Muscle of leg (tissue), 11 donors: Measurements from ENCODE around the gene ROBO2. TPM values are rescaled to one million over a fixed set of nuclear protein-coding genes. Genes with fewer than 3 reads are reported as not detected.

ENCODE experiments used
- DNase-seq: peaks from one replicate; pipeline ENCODE4 v3.0.0; 2013
- H3K27ac ChIP-seq: one replicate; pipeline ENCODE4 v1.5.1; 2013; ENCODE audit warnings: mild to moderate bottlenecking, low read length, control low read depth
- H3K27me3 ChIP-seq: one replicate; pipeline ENCODE4 v1.6.1; 2013; ENCODE audit warnings: low read length; ENCODE audit not compliant: control insufficient read depth, insufficient read depth
- H3K36me3 ChIP-seq: one replicate; pipeline ENCODE4 v1.6.1; 2013; ENCODE audit warnings: low read length; ENCODE audit not compliant: control insufficient read depth, insufficient read depth
- H3K4me1 ChIP-seq: one replicate; pipeline ENCODE4 v1.6.1; 2013; ENCODE audit warnings: low read length; ENCODE audit not compliant: control insufficient read depth, insufficient read depth
- H3K4me3 ChIP-seq: one replicate; pipeline ENCODE4 v1.5.1; 2013; ENCODE audit warnings: low read length, control low read depth
- H3K9me3 ChIP-seq: replicated peaks from 2 replicates; pipeline ENCODE4 v1.6.1; 2013; ENCODE audit warnings: low read depth, low read length; ENCODE audit not compliant: control insufficient read depth
- WGBS: methylation state at CpG from one replicate; pipeline ENCODE4 v1.1.5; 2013; ENCODE audit warnings: missing lambda C conversion rate; ENCODE audit not compliant: insufficient coverage; 5-methylcytosine and 5-hydroxymethylcytosine counted together
- polyA plus RNA-seq, 8 donors: library from polyadenylated mRNA; unstranded; fragments of 120-200 nt; gene quantifications; one replicate each; pipeline versions ENCODE4 v1.2.1 to v1.2.3, GENCODE V29; 2013; ENCODE audit warnings: inconsistent platforms in 1 of 8, low replicate concordance in 1 of 8; ENCODE audit not compliant: insufficient read length in 8 of 8, insufficient read depth in 1 of 8
- total RNA-seq: library from RNA; stranded (reverse); fragments of 120-200 nt; gene quantifications from one replicate; pipeline ENCODE4 v1.2.4, GENCODE V29; 2013

The ROBO2 gene
- total and polyA plus RNA-seq, 9 donors = 2.8 to 14.6 (median 4.8) TPM

GRCh38 chr3:77693147-77693546, 653.2 kb downstream of the ROBO2 start:
- no CpG with 5 or more reads among the region's 2 CpGs for WGBS
- H3K9me3 ChIP-seq = no peaks in the 10 kb centered on the region
- no peak overlapping the region for H3K4me3 ChIP-seq
- H3K27me3 ChIP-seq = no peaks in the 10 kb centered on the region
- H3K4me1 ChIP-seq = no peaks in the 10 kb centered on the region
- DNase-seq = no peak
- H3K27ac ChIP-seq = no peak overlapping the region
- no peaks in the 10 kb centered on the region for H3K36me3 ChIP-seq

- WGBS = 40% methylated on average over 1 of the region's 3 CpGs
- no peak overlapping the region for H3K27ac ChIP-seq
- no peaks in the 10 kb centered on the region for H3K36me3 ChIP-seq
- H3K9me3 ChIP-seq = no peaks in the 10 kb centered on the region
- no peaks in the 10 kb centered on the region for H3K4me1 ChIP-seq
- H3K4me3 ChIP-seq = no peak overlapping the region
- H3K27me3 ChIP-seq = no peaks in the 10 kb centered on the region
- DNase-seq = no peak
Observed at GRCh38 chr3:77699125-77699691, 659.3 kb downstream of the ROBO2 start.
